ENCODE results near the gene SCAMP3. TPM values are rescaled to one million over a fixed set of nuclear protein-coding genes. Genes with fewer than 3 reads are reported as not detected.
"Not testable (repeated sequence)": the region's sequence is repeated elsewhere in the genome, so short reads cannot be mapped to it uniquely, and the experiment has no call there.

The SCAMP3 gene
- total and polyA plus RNA-seq, 7 experiments from 2014 or later, result 50.8 to 219 (median 110) TPM

GRCh38 chr1:155219592-155220031, 42.5 kb downstream of the SCAMP3 start:
- DNase-seq, result no peak
- H3K4me3 ChIP-seq (ENCODE audit: low read length), result no peak overlapping the region
- intact Hi-C loops (cut with micrococcal nuclease), result loop anchor here in 1 of 2 donors (1.0 kb wide), 2 partner anchors 10 to 22 kb away; a partner anchor contains a TSS

GRCh38 chr1:155218854-155219591, 43.1 kb downstream of the SCAMP3 start:
- no peak overlapping the region for H3K27ac ChIP-seq (ENCODE audit: low read depth, low read length)
- no peak overlapping the region for H3K4me3 ChIP-seq (ENCODE audit: low read length)
- ATAC-seq (no peak), DNase-seq (peak in 1 of 9 donors; percentile 20)
- H3K36me3 Mint-ChIP-seq, result peaks cover 0 to 8% (median 0%) of the 10 kb centered on the region in 5 donors
- CTCF ChIA-PET, result interaction anchor here (0.6 to 1.9 kb wide), 3 partner anchors 12 to 208 kb away, joined by 3 to 4 read pairs (median 3); partner anchors contain the start of gene THBS3
- intact Hi-C loops (cut with micrococcal nuclease), result loop anchor here in 1 of 2 donors (1.0 kb wide), 2 partner anchors 10 to 22 kb away; a partner anchor contains a TSS
- peaks cover 7 to 32% (median 14%) of the 10 kb centered on the region in 7 donors for H3K4me1 Mint-ChIP-seq
- POLR2A ChIA-PET, result interaction anchor here (0.6 to 2.1 kb wide), 6 partner anchors 8 to 58 kb away, joined by 3 to 8 read pairs (median 3); partner anchors contain the start of genes KRTCAP2, MTX1 and TRIM46
- no peaks in the 10 kb centered on the region for H3K27me3 Mint-ChIP-seq
- H3K4me1 ChIP-seq (ENCODE audit: control insufficient read depth in 2 of 2, insufficient read depth in 2 of 2, low read length in 2 of 2), result no peaks in the 10 kb centered on the region
- H3K36me3 ChIP-seq (ENCODE audit: control insufficient read depth in 2 of 3, insufficient read depth in 3 of 3, low read length in 3 of 3), result no peaks in the 10 kb centered on the region
- H3K4me3 Mint-ChIP-seq, result peak overlapping the region in 2 of 10 donors; percentile 21 to 51
- H3K9me3 ChIP-seq (ENCODE audit: control insufficient read depth in 2 of 3, low read length in 3 of 3), result no peaks in the 10 kb centered on the region
- peak overlapping the region in 6 of 9 donors; percentile 5 to 78 (median 42) for H3K27ac Mint-ChIP-seq
- H3K27me3 ChIP-seq (ENCODE audit: control insufficient read depth in 2 of 2, insufficient read depth in 2 of 2, low read length in 2 of 2), result no peaks in the 10 kb centered on the region
- peaks cover 0 to 5% (median 0%) of the 10 kb centered on the region in 11 donors for H3K9me3 Mint-ChIP-seq

More at GRCh38 chr1:155219592-155220031, 42.5 kb downstream of the SCAMP3 start:
- peaks cover 0 to 5% (median 0%) of the 10 kb centered on the region in 11 donors for H3K9me3 Mint-ChIP-seq
- Histone ChIP-seq H3K4me1 (ENCODE audit: control insufficient read depth in 2 of 2, insufficient read depth in 2 of 2, low read length in 2 of 2) (no peaks in the 10 kb centered on the region), H3K9me3 (ENCODE audit: control insufficient read depth in 2 of 3, low read length in 3 of 3) (no peaks in the 10 kb centered on the region), H3K27me3 (ENCODE audit: control insufficient read depth in 2 of 2, insufficient read depth in 2 of 2, low read length in 2 of 2) (no peaks in the 10 kb centered on the region), H3K36me3 (ENCODE audit: control insufficient read depth in 2 of 3, insufficient read depth in 3 of 3, low read length in 3 of 3) (no peaks in the 10 kb centered on the region), H3K27ac (ENCODE audit: low read depth, low read length) (no peak overlapping the region)
- peak; percentile 85 for ATAC-seq
- CTCF ChIA-PET, result interaction anchor here (0.6 to 1.9 kb wide), 3 partner anchors 12 to 207 kb away, joined by 3 to 4 read pairs (median 3); partner anchors contain the start of gene THBS3
- POLR2A ChIA-PET, result interaction anchor here (0.7 to 2.1 kb wide), 4 partner anchors 8 to 57 kb away, joined by 3 to 8 read pairs (median 3); partner anchors contain the start of gene MTX1
- H3K4me3 Mint-ChIP-seq, result peak overlapping the region in 1 of 10 donors; percentile 51
- peaks cover 7 to 36% (median 14%) of the 10 kb centered on the region in 7 donors for H3K4me1 Mint-ChIP-seq
- H3K27me3 Mint-ChIP-seq, result no peaks in the 10 kb centered on the region
- H3K36me3 Mint-ChIP-seq, result peaks cover 0 to 8% (median 0%) of the 10 kb centered on the region in 5 donors
- peak overlapping the region in 3 of 9 donors; percentile 5 to 78 (median 56) for H3K27ac Mint-ChIP-seq

- H3K27me3 Mint-ChIP-seq; POLR2A ChIA-PET; H3K27me3 ChIP-seq (ENCODE audit: control insufficient read depth in 2 of 2, insufficient read depth in 2 of 2, low read length in 2 of 2); H3K9me3 Mint-ChIP-seq; DNase-seq; H3K9me3 ChIP-seq (ENCODE audit: control insufficient read depth in 2 of 3, low read length in 3 of 3); H3K4me1 ChIP-seq (ENCODE audit: control insufficient read depth in 2 of 2, insufficient read depth in 2 of 2, low read length in 2 of 2); H3K4me3 ChIP-seq (ENCODE audit: low read length); H3K27ac ChIP-seq (ENCODE audit: low read depth, low read length); CTCF ChIA-PET; intact Hi-C loops (cut with micrococcal nuclease): not testable (repeated sequence)
- H3K27ac Mint-ChIP-seq, result peak overlapping the region in 3 of 9 donors; percentile 20 to 85 (median 29)
- peaks cover 0 to 12% (median 0%) of the 10 kb centered on the region in 3 experiments for H3K36me3 ChIP-seq (ENCODE audit: control insufficient read depth in 2 of 3, insufficient read depth in 3 of 3, low read length in 3 of 3)
- ATAC-seq, result peak; percentile 33
- H3K36me3 Mint-ChIP-seq, result peaks cover 0 to 11% (median 0%) of the 10 kb centered on the region in 5 donors
- peak overlapping the region in 1 of 10 donors; percentile 48 for H3K4me3 Mint-ChIP-seq
- H3K4me1 Mint-ChIP-seq, result peaks cover 9 to 30% (median 13%) of the 10 kb centered on the region in 7 donors
Measured at GRCh38 chr1:155214702-155215101, 47.5 kb downstream of the SCAMP3 start.

- DNase-seq; H3K9me3 Mint-ChIP-seq; H3K4me3 ChIP-seq (ENCODE audit: low read length); H3K36me3 Mint-ChIP-seq; ATAC-seq; H3K4me3 Mint-ChIP-seq; H3K27ac ChIP-seq (ENCODE audit: low read depth, low read length); CTCF ChIA-PET; H3K27ac Mint-ChIP-seq; H3K27me3 Mint-ChIP-seq; POLR2A ChIA-PET; H3K9me3 ChIP-seq (ENCODE audit: control insufficient read depth in 2 of 3, low read length in 3 of 3); H3K27me3 ChIP-seq (ENCODE audit: control insufficient read depth in 2 of 2, insufficient read depth in 2 of 2, low read length in 2 of 2); intact Hi-C loops (cut with micrococcal nuclease): not testable (repeated sequence)
- Histone ChIP-seq H3K4me1 (ENCODE audit: control insufficient read depth in 2 of 2, insufficient read depth in 2 of 2, low read length in 2 of 2) (peaks cover 18 to 19% of the 10 kb centered on the region in 2 donors), H3K36me3 (ENCODE audit: control insufficient read depth in 2 of 3, insufficient read depth in 3 of 3, low read length in 3 of 3) (peaks cover 0 to 19% (median 0%) of the 10 kb centered on the region in 3 experiments)
- peaks cover 16 to 31% (median 22%) of the 10 kb centered on the region in 7 donors for H3K4me1 Mint-ChIP-seq
Measured at GRCh38 chr1:155212051-155212440, 50.1 kb downstream of the SCAMP3 start.

GRCh38 chr1:155211381-155212050, 50.6 kb downstream of the SCAMP3 start:
- ATAC-seq; H3K27me3 Mint-ChIP-seq; intact Hi-C loops (cut with micrococcal nuclease); H3K9me3 Mint-ChIP-seq; H3K4me3 ChIP-seq (ENCODE audit: low read length); H3K4me3 Mint-ChIP-seq; H3K36me3 Mint-ChIP-seq; H3K27ac ChIP-seq (ENCODE audit: low read depth, low read length); DNase-seq; CTCF ChIA-PET; H3K27me3 ChIP-seq (ENCODE audit: control insufficient read depth in 2 of 2, insufficient read depth in 2 of 2, low read length in 2 of 2); H3K9me3 ChIP-seq (ENCODE audit: control insufficient read depth in 2 of 3, low read length in 3 of 3): not testable (repeated sequence)
- peak overlapping the region in 1 of 9 donors; percentile 39 for H3K27ac Mint-ChIP-seq
- H3K4me1 Mint-ChIP-seq, result peaks cover 19 to 36% (median 26%) of the 10 kb centered on the region in 7 donors
- H3K36me3 ChIP-seq (ENCODE audit: control insufficient read depth in 2 of 3, insufficient read depth in 3 of 3, low read length in 3 of 3), result peaks cover 0 to 19% (median 0%) of the 10 kb centered on the region in 3 experiments
- POLR2A ChIA-PET, result interaction anchor here (0.7 to 1.0 kb wide), 2 partner anchors 12 to 50 kb away, joined by 3 read pairs; no protein-coding TSS in a partner anchor
- peaks cover 20 to 21% of the 10 kb centered on the region in 2 donors for H3K4me1 ChIP-seq (ENCODE audit: control insufficient read depth in 2 of 2, insufficient read depth in 2 of 2, low read length in 2 of 2)

Measured in naive thymus-derived CD4-positive, alpha-beta T cell (primary cell).